Sigmoid colon (tissue), 7 donors: ENCODE measurements around the gene CEP170B. TPM values are rescaled to one million over a fixed set of nuclear protein-coding genes. Genes with fewer than 3 reads are reported as not detected.

ENCODE experiments used
- DNase-seq: peaks from one replicate; pipeline ENCODE4 v3.0.0-alpha.2; 2019
- H3K27ac ChIP-seq, 4 donors: fragments of 200-600 bp; sonication (generic); one replicate each; pipeline ENCODE4 v1.5.1; 2016 to 2019; ENCODE audit warnings: mild to moderate bottlenecking in 1 of 4
- H3K27me3 ChIP-seq, 3 donors: fragments of 200-600 bp; sonication (generic); one replicate each; pipeline ENCODE4 v1.5.1; 2019; ENCODE audit warnings: mild to moderate bottlenecking in 1 of 3
- H3K36me3 ChIP-seq, 4 donors: fragments of 200-600 bp; sonication (generic); one replicate each; pipeline ENCODE4 v1.5.1; 2016 to 2019
- H3K4me1 ChIP-seq, 4 donors: fragments of 200-600 bp; sonication (generic); one replicate each; pipeline ENCODE4 v1.5.1; 2017 to 2019
- H3K4me3 ChIP-seq, 4 donors: fragments of 200-600 bp; sonication (generic); one replicate each; pipeline ENCODE4 v1.5.1; 2017 to 2019; ENCODE audit warnings: mild to moderate bottlenecking in 2 of 4, moderate library complexity in 1 of 4
- H3K9me3 ChIP-seq, 4 donors: fragments of 200-600 bp in 3 of 4; sonication (generic) in 3 of 4; one replicate each; pipeline versions ENCODE4 v1.5.1 to v1.6.1; 2013 to 2019
- EP300 ChIP-seq, 4 donors: sonication (generic); formaldehyde crosslinking; IDR thresholded peaks; one replicate each; pipeline ENCODE4 v1.6.1; 2017; ENCODE audit warnings: antibody characterized with exemption in 4 of 4
- POLR2A ChIP-seq, 2 donors: fragments of 450-650 bp; IDR thresholded peaks; one replicate each; pipeline ENCODE4 v1.6.1; 2016; ENCODE audit warnings: antibody characterized with exemption in 2 of 2, mild to moderate bottlenecking in 2 of 2, moderate library complexity in 2 of 2
- POLR2AphosphoS5 ChIP-seq, 4 donors: sonication (generic); formaldehyde crosslinking; IDR thresholded peaks; one replicate each; pipeline ENCODE4 v1.6.1; 2017; ENCODE audit warnings: antibody characterized with exemption in 4 of 4
- WGBS, 2 donors: extraction: QIAGEN DNeasy Blood & Tissue Kit; methylation state at CpG; one replicate each; pipeline ENCODE4 v1.1.7; 2013; 5-methylcytosine and 5-hydroxymethylcytosine counted together
- intact Hi-C: fragments of 100-400 bp; cut with DNase I; formaldehyde crosslinking; loops from one replicate; pipeline ENCODE4 v1.15.1; 2023
- polyA plus RNA-seq, 3 donors: library from polyadenylated mRNA; stranded (reverse); fragments of 200-250 nt; gene quantifications; one replicate each; pipeline ENCODE4 v1.2.3, GENCODE V29; 2013
- total RNA-seq, 4 donors: library from RNA; depleted of rRNA; stranded (reverse); fragments of >200 nt; gene quantifications; one replicate each; pipeline ENCODE4 v1.1.0, GENCODE V29; 2016
- TF ChIP-seq, protein P1 (sequence below), 4 experiments: fragments of 450-650 bp in 3 of 4; fragments of 200-600 bp in 1 of 4; IDR thresholded peaks; one replicate each; pipeline ENCODE4 v1.5.1; 2016 to 2019; ENCODE audit warnings: antibody characterized with exemption in 4 of 4, mild to moderate bottlenecking in 3 of 4, moderate library complexity in 2 of 4
- donor health status: healthy with polysubstance abuse.
- donor health status: Bipolar disorder and iron deficiency.
- donor health status: healthy.

Gene CEP170B
- total and polyA plus RNA-seq, 7 donors = 5.4 to 60.0 (median 14.9) TPM

DNA sequence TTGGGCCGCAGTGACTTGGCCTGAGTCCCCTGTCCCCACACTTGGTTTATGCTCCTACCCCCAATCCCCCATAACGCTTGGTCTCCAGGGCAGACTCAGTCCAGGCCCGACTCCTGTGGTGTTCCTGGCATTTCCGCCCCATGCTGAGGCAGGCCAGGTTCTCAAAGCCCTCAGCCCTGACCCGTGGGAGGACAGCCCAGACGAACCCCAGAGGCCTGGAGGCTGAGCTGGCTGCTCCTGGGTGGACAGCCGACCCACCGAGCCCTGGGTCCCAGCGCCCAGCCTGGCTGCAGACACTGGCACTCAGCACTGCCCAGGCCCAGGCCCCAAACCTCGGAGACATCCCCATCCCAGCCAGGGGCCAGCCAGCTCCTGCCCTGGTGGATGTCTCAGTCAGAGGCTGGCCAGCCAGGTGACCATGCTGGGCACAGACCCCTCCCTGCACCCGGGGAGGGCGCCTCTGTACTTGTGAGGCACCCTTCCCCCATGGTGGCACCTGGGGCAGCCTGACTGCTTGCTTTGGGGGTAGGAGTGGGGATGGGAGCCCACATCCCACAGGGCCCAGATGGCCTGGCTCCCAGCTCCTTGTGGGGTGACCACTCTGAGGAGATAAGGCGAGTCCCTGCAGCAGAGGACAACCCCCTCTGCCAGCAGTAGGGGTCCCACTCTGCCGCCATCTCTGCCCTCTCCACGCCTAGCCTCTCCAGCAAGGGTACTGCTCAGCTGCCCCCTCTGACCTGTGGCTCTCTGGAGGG is 61.0 kb downstream of the CEP170B start:
- intact Hi-C loops = no loop called here
- no peak overlapping the region for H3K27ac ChIP-seq
- no peaks in the 10 kb centered on the region for H3K4me1 ChIP-seq
- H3K36me3 ChIP-seq = no peaks in the 10 kb centered on the region
- DNase-seq = no peak
- no peak overlapping the region for H3K4me3 ChIP-seq
- H3K9me3 ChIP-seq = no peaks in the 10 kb centered on the region
- WGBS, 2 donors = 70 to 82% methylated on average over 15 of the region's 15 CpGs
- TF ChIP-seq EP300 (IDR thresholded peaks at IDR 0.05) = no peak
- TF ChIP-seq POLR2A (IDR thresholded peaks at IDR 0.05) = no peak
- no peak for TF ChIP-seq POLR2AphosphoS5 (IDR thresholded peaks at IDR 0.05)
- TF ChIP-seq, protein P1, sequence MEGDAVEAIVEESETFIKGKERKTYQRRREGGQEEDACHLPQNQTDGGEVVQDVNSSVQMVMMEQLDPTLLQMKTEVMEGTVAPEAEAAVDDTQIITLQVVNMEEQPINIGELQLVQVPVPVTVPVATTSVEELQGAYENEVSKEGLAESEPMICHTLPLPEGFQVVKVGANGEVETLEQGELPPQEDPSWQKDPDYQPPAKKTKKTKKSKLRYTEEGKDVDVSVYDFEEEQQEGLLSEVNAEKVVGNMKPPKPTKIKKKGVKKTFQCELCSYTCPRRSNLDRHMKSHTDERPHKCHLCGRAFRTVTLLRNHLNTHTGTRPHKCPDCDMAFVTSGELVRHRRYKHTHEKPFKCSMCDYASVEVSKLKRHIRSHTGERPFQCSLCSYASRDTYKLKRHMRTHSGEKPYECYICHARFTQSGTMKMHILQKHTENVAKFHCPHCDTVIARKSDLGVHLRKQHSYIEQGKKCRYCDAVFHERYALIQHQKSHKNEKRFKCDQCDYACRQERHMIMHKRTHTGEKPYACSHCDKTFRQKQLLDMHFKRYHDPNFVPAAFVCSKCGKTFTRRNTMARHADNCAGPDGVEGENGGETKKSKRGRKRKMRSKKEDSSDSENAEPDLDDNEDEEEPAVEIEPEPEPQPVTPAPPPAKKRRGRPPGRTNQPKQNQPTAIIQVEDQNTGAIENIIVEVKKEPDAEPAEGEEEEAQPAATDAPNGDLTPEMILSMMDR (IDR thresholded peaks at IDR 0.05) = no peak
- H3K27me3 ChIP-seq = no peaks in the 10 kb centered on the region

DNA sequence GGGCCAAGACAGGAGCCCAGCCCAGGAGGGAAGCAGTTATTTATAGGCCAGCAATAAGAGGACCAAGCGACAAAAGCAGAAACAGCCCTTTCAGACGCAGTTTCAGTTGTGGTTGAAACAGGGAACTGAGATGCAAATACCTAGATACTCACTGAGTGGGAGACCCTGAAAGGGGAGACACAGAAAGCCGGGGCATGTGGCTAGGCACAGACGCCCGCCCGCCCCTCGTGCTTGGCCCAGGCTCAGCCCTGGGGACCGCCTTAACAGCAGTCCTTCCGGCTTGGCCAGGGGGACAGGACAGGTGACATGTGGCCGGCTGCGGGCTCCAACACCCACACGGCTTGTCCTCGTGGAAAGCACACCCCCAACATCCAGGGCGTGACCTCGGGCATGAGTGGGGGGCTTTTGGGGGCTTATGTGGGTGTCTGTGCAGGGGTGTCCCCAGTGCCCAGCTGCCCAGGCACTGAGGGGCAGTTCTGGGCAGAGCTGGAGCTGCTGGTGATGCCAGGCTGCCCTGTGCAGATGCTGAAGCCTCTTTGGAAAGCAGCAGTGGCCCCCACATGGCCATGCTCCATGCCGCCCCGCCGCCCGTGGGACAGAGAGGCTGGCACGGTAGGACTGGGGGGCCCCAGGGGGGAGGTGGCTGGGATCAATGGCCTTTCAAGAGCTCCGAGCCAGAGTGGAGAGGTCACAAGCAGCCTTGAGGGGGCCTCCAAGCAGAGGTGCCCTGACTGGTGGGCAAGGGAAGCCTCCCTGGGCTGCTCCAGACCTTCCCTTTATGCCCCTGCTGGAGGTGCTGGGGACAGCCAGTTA is 61.8 kb downstream of the CEP170B start:
- Histone ChIP-seq H3K9me3 (no peaks in the 10 kb centered on the region), H3K4me3 (no peak overlapping the region), H3K4me1 (peaks cover 0 to 2% (median under 1%) of the 10 kb centered on the region in 4 donors), H3K27ac (no peak overlapping the region), H3K36me3 (no peaks in the 10 kb centered on the region), H3K27me3 (no peaks in the 10 kb centered on the region)
- intact Hi-C loops = no loop called here
- DNase-seq = no peak
- 51 to 73% methylated on average over 21 of the region's 21 CpGs for WGBS, 2 donors
- TF ChIP-seq, protein P1 (IDR thresholded peaks at IDR 0.05) = no peak
- TF ChIP-seq POLR2A (IDR thresholded peaks at IDR 0.05) = no peak
- TF ChIP-seq POLR2AphosphoS5 (IDR thresholded peaks at IDR 0.05) = no peak
- TF ChIP-seq EP300 (IDR thresholded peaks at IDR 0.05) = no peak

DNA sequence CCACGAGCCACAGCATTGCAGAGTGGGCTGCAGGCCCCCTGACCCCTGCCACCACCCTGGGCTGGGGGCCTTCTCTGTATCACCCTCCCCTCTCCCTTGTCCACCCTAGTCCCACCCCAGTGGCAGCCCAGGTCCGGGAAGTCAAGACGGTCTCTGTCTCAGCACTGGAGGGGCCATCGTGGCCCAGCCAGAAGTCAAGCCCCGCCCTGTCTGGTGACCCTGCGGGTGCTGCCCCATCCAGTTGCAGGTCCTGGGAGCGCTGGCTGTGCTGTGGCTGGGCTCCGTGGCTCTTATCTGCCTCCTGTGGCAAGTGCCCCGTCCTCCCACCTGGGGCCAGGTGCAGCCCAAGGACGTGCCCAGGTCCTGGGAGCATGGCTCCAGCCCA is 62.4 kb downstream of the CEP170B start:
- Histone ChIP-seq H3K36me3 (no peaks in the 10 kb centered on the region), H3K9me3 (no peaks in the 10 kb centered on the region), H3K4me3 (no peak overlapping the region), H3K4me1 (peaks cover 0 to 8% (median 6%) of the 10 kb centered on the region in 4 donors), H3K27me3 (no peaks in the 10 kb centered on the region), H3K27ac (no peak overlapping the region)
- DNase-seq = no peak
- WGBS, 2 donors = 50 to 77% methylated on average over 10 of the region's 10 CpGs
- intact Hi-C loops = no loop called here
- TF ChIP-seq POLR2A (IDR thresholded peaks at IDR 0.05) = no peak
- no peak for TF ChIP-seq EP300 (IDR thresholded peaks at IDR 0.05)
- TF ChIP-seq, protein P1 (IDR thresholded peaks at IDR 0.05) = no peak
- TF ChIP-seq POLR2AphosphoS5 (IDR thresholded peaks at IDR 0.05) = no peak

DNA sequence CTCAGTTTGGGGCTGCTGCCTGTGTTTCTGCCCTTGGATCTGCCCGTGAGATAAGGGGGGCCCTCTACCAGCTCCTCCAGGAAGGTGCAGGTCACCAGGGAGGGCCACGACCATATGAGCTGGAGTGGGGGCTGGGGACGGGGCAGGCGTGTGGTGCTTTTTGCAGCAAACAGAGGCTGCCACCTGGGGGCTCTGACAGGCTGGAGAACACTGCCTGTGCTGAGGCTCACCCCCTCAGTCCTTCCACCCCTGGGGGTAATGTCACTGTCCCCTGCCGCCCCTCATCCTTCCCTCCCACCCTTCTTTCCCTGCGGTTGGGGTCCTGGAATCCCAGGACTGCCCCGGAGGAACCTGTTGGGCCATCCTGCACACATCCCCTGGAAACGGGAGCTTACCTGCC is 62.8 kb downstream of the CEP170B start:
- Histone ChIP-seq H3K36me3 (no peaks in the 10 kb centered on the region), H3K27ac (no peak overlapping the region), H3K9me3 (no peaks in the 10 kb centered on the region), H3K4me3 (no peak overlapping the region), H3K27me3 (no peaks in the 10 kb centered on the region), H3K4me1 (peaks cover 0 to 13% (median 10%) of the 10 kb centered on the region in 4 donors)
- TF ChIP-seq POLR2AphosphoS5 (IDR thresholded peaks at IDR 0.05) = no peak
- no peak for TF ChIP-seq POLR2A (IDR thresholded peaks at IDR 0.05)
- no peak for TF ChIP-seq EP300 (IDR thresholded peaks at IDR 0.05)
- TF ChIP-seq, protein P1 (IDR thresholded peaks at IDR 0.05) = no peak
- intact Hi-C loops = no loop called here
- DNase-seq = no peak
- WGBS, 2 donors = 56 to 67% methylated on average over 8 of the region's 8 CpGs
